Esophagus squamous epithelium (tissue), 5 donors: ENCODE results near the gene ZNF217. TPM values are rescaled to one million over a fixed set of nuclear protein-coding genes. Genes with fewer than 3 reads are reported as not detected.
"Not testable (repeated sequence)": the region's sequence is repeated elsewhere in the genome, so short reads cannot be mapped to it uniquely, and the experiment has no call there.

Source experiments
- DNase-seq: peaks from one replicate; lab custom pipeline; 2025; lab: John Stamatoyannopoulos, UW
- H3K27ac ChIP-seq, 4 donors: fragments of 200-600 bp; sonication (generic); one replicate each; pipeline ENCODE4 v1.5.1; 2016 to 2019; ENCODE audit warnings: mild to moderate bottlenecking in 1 of 4
- H3K27me3 ChIP-seq, 4 donors: fragments of 200-600 bp; sonication (generic); 1 replicate in 3 of 4; 2 replicates in 1 of 4; pipeline versions ENCODE4 v1.5.1 to v1.6.0; 2017 to 2021; ENCODE audit warnings: antibody characterized with exemption in 1 of 4
- H3K36me3 ChIP-seq, 3 donors: fragments of 200-600 bp; sonication (generic); one replicate each; pipeline ENCODE4 v1.5.1; 2016 to 2019
- H3K4me1 ChIP-seq, 3 donors: fragments of 200-600 bp; sonication (generic); one replicate each; pipeline ENCODE4 v1.5.1; 2017 to 2019
- H3K4me3 ChIP-seq, 4 donors: fragments of 200-600 bp; sonication (generic); 1 replicate in 3 of 4; 2 replicates in 1 of 4; pipeline ENCODE4 v1.5.1; 2016 to 2019; ENCODE audit warnings: mild to moderate bottlenecking in 2 of 4, moderate library complexity in 1 of 4
- H3K9me3 ChIP-seq, 3 donors: fragments of 200-600 bp; sonication (generic); one replicate each; pipeline ENCODE4 v1.5.1; 2016 to 2019
- POLR2A ChIP-seq, 4 donors: fragments of 450-650 bp; IDR thresholded peaks; one replicate each; pipeline ENCODE4 v1.6.1; 2017; ENCODE audit warnings: antibody characterized with exemption in 4 of 4, mild to moderate bottlenecking in 4 of 4, moderate library complexity in 3 of 4
- WGBS, 2 donors: methylation state at CpG; one replicate each; pipeline ENCODE4 v1.1.5; 2018; 5-methylcytosine and 5-hydroxymethylcytosine counted together
- intact Hi-C: fragments of 100-400 bp; cut with DNase I; formaldehyde crosslinking; loops from one replicate; pipeline ENCODE4 v1.15.0; 2022
- total RNA-seq, 4 donors: library from RNA; depleted of rRNA; stranded (reverse); fragments of >200 nt; gene quantifications; one replicate each; pipeline ENCODE4 v1.1.0, GENCODE V29; 2016
- TF ChIP-seq, protein P1 (sequence below), 6 experiments: fragments of 450-650 bp in 4 of 6; fragments of 200-600 bp in 2 of 6; sonication (generic) in 2 of 6; IDR thresholded peaks; one replicate each; pipeline ENCODE4 v1.5.1; 2016 to 2019; ENCODE audit warnings: antibody characterized with exemption in 6 of 6, mild to moderate bottlenecking in 4 of 6, moderate library complexity in 4 of 6
- donor health status: DM: yes; HTN: yes; CAD: no.

The ZNF217 gene
- total RNA-seq, 4 donors from 2014 or later = 20.7 to 27.5 (median 22.2) TPM

DNA sequence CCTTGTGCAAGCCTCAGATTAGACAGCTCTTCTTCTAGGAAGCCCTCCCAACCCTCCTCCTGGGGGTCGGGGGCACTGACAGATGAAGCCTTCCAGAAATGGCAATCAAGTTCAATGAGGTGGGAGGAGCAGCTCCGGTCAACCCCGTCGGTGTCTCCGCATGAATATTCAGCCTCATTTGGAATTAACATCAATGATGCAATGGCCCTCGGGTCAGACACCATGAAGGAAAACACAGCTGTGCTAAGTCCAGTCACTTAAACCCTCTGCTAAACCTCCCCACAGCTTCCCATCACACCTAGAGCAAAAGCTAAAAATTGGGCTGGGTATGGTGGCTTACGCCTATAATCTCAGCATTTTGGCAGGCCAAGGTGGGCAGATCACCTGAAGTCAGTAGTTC lies 36.5 kb downstream of the ZNF217 start:
- no peaks in the 10 kb centered on the region for H3K9me3 ChIP-seq
- 82 to 100% methylated on average over 2 to 7 of the region's 7 CpGs for whole genome bisulfite sequencing, 2 donors
- no peak overlapping the region for H3K4me3 ChIP-seq
- DNase-seq = no peak
- H3K27ac ChIP-seq = no peak overlapping the region
- intact Hi-C loops = no loop called here
- no peaks in the 10 kb centered on the region for H3K36me3 ChIP-seq
- H3K4me1 ChIP-seq = no peaks in the 10 kb centered on the region
- no peak for TF ChIP-seq POLR2A (IDR thresholded peaks at IDR 0.05)
- TF ChIP-seq, protein P1, sequence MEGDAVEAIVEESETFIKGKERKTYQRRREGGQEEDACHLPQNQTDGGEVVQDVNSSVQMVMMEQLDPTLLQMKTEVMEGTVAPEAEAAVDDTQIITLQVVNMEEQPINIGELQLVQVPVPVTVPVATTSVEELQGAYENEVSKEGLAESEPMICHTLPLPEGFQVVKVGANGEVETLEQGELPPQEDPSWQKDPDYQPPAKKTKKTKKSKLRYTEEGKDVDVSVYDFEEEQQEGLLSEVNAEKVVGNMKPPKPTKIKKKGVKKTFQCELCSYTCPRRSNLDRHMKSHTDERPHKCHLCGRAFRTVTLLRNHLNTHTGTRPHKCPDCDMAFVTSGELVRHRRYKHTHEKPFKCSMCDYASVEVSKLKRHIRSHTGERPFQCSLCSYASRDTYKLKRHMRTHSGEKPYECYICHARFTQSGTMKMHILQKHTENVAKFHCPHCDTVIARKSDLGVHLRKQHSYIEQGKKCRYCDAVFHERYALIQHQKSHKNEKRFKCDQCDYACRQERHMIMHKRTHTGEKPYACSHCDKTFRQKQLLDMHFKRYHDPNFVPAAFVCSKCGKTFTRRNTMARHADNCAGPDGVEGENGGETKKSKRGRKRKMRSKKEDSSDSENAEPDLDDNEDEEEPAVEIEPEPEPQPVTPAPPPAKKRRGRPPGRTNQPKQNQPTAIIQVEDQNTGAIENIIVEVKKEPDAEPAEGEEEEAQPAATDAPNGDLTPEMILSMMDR (IDR thresholded peaks at IDR 0.05) = no peak
- no peaks in the 10 kb centered on the region for H3K27me3 ChIP-seq

DNA sequence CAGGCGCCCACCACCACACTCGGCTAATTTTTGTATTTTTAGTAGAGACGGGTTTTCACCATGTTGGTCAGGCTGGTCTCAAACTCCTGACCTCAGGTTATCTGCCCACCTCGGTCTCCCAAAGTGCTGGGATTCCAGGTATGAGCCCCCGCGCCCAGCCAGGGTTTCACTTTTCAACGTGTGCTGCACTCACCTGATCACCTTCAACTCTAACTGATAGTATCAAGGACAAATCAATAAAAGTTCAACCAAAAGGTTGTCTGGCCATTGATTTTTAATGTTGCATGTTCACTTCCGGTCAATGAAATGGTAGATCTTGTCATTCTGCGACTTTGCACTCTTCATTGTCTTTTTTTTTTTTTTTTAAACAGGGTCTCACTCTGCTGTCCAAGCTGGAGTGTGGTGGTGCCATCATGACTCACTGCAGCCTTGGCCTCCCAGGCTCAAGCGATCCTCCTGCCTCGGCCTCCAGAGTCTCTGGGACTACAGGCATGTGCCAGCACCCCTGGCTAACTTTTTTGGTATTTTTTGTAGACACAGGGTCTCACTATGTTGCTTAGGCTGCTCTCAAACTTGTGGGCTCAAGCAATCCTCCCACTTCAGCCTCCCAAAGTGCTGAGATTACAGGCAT lies 37.3 kb downstream of the ZNF217 start:
- intact Hi-C loops = no loop called here

DNA sequence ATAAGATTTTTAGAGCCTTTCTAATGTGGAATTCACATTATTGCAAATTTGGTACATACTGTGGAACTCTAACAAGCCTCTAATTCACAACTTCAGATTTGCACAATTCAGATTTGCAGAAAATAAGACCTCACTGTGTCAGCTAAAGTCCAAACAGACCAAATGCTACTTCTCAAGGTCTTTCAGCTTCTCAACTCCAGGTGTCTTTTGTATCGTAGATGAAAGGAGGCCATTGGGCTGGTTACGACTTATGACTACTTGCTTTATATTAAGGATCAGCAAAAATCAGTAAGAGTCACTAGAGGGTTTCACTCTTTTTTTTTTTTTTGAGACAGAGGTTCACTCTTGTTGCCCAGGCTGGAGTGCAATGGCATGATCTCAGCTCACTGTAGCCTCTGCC lies 37.8 kb downstream of the ZNF217 start:
- H3K36me3 ChIP-seq = no peaks in the 10 kb centered on the region
- no peaks in the 10 kb centered on the region for H3K27me3 ChIP-seq
- H3K4me3 ChIP-seq = no peak overlapping the region
- intact Hi-C loops = no loop called here
- no peak for TF ChIP-seq POLR2A (IDR thresholded peaks at IDR 0.05)
- TF ChIP-seq, protein P1 (IDR thresholded peaks at IDR 0.05) = no peak
- 93 to 97% methylated on average over 2 of the region's 2 CpGs for WGBS, 2 donors
- no peak overlapping the region for H3K27ac ChIP-seq
- no peaks in the 10 kb centered on the region for H3K9me3 ChIP-seq
- no peak for DNase-seq
- no peaks in the 10 kb centered on the region for H3K4me1 ChIP-seq

More for the DNA sequence above, 37.3 kb downstream of the ZNF217 start:
- no peak overlapping the region for H3K27ac ChIP-seq
- DNase-seq = no peak
- no peaks in the 10 kb centered on the region for H3K4me1 ChIP-seq
- H3K27me3 ChIP-seq = no peaks in the 10 kb centered on the region
- H3K4me3 ChIP-seq = no peak overlapping the region
- H3K9me3 ChIP-seq = no peaks in the 10 kb centered on the region
- 81 to 92% methylated on average over 10 to 11 of the region's 11 CpGs for WGBS, 2 donors
- no peaks in the 10 kb centered on the region for H3K36me3 ChIP-seq
- no peak for TF ChIP-seq POLR2A (IDR thresholded peaks at IDR 0.05)
- TF ChIP-seq, protein P1 (IDR thresholded peaks at IDR 0.05) = no peak

DNA sequence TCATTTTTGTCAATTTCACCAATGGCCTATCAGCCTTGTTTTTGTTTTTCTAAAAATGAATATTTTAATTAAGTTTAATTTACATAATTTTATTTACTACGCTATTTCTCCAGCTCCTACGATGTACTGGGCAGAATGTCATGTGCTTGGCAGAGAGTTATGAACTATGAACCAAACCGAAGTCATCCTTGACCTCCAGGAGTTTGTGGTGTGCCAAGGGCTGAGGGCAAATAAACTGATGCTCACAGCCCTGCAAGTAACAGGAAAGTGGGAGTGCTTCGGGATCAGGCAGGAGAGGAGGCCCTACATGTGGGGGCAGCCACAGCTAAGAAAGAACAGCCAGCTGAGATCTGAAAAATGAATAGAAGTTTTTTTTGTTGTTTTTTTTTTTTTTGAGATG lies 38.6 kb downstream of the ZNF217 start:
- WGBS, 2 donors = 78 to 83% methylated on average over 4 of the region's 4 CpGs
- no peaks in the 10 kb centered on the region for H3K36me3 ChIP-seq
- H3K4me1 ChIP-seq = no peaks in the 10 kb centered on the region
- no peak overlapping the region for H3K27ac ChIP-seq
- intact Hi-C loops = no loop called here
- H3K27me3 ChIP-seq = no peaks in the 10 kb centered on the region
- no peak for DNase-seq
- H3K4me3 ChIP-seq = no peak overlapping the region
- no peaks in the 10 kb centered on the region for H3K9me3 ChIP-seq
- TF ChIP-seq, protein P1 (IDR thresholded peaks at IDR 0.05) = no peak
- no peak for TF ChIP-seq POLR2A (IDR thresholded peaks at IDR 0.05)

DNA sequence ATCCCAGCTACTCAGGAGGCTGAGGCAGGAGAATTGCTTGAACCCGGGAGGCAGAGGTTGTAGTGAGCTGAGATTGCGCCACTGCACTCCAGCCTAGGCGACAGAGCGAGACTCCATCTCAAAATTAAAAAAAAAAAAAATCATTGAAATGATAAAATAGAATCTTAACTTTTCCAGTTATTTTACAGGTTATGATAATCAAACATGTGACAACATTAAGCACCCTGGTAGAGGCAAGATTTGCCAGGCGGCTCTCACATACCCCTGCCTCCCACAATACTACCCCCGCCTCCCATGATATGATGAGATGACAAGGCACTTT lies 41.1 kb downstream of the ZNF217 start:
- not testable (repeated sequence) for DNase-seq
- 95% methylated on average over 5 to 6 of the region's 6 CpGs for WGBS, 2 donors

DNA sequence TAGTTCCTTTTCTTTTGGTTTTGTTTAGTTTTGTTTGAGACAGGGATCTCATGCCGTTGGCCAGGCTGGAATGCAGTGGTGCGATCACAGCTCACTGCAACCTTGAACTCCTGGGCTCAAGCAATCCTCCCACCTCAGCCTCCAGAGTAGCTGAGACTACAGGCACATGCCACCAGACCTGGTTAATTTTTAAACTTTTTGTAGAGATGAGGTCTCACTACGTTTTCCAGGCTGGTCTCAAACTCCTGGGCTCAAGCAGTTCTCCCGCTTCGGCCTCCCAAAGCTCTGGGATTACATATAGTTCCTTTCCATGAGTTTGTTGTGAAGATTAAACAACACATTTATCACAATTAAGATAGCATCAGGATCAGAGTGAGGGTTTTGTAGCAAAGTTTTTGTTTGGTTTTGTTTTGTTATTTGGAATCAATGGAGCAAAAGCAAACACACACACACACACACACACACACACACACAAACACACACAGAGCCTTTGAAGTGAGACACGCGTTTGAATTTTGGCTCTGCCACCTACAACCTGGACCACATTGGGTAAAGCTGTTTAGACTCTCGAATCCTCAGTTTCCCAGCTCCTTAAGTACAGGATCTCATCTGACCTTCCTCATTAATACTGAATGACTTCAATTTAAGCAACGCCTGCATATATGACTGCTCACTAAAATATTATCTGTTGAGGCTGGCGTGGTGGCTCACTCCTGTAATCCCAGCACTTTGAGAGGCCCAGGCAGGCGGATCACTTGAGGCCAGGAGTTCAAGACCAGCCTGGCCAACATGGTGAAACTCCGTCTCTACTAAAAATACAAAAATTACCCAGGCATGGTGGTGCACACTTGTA lies 41.7 kb downstream of the ZNF217 start:
- H3K4me3 ChIP-seq, H3K36me3 ChIP-seq, H3K27me3 ChIP-seq, intact Hi-C loops, H3K27ac ChIP-seq, H3K9me3 ChIP-seq, H3K4me1 ChIP-seq, DNase-seq: not testable (repeated sequence)
- WGBS, 2 donors = 81 to 84% methylated on average over 9 to 11 of the region's 12 CpGs

More for the DNA sequence above, 41.1 kb downstream of the ZNF217 start:
- H3K4me3 ChIP-seq, H3K36me3 ChIP-seq, H3K4me1 ChIP-seq, intact Hi-C loops, H3K27me3 ChIP-seq, H3K27ac ChIP-seq, H3K9me3 ChIP-seq: not testable (repeated sequence)
